ENCODE results near the gene FBXO17. TPM values are rescaled to one million over a fixed set of nuclear protein-coding genes. Genes with fewer than 3 reads are reported as not detected.

FBXO17 gene
- polyA plus RNA-seq, 3 donors from 2014 or later: not detected

DNA sequence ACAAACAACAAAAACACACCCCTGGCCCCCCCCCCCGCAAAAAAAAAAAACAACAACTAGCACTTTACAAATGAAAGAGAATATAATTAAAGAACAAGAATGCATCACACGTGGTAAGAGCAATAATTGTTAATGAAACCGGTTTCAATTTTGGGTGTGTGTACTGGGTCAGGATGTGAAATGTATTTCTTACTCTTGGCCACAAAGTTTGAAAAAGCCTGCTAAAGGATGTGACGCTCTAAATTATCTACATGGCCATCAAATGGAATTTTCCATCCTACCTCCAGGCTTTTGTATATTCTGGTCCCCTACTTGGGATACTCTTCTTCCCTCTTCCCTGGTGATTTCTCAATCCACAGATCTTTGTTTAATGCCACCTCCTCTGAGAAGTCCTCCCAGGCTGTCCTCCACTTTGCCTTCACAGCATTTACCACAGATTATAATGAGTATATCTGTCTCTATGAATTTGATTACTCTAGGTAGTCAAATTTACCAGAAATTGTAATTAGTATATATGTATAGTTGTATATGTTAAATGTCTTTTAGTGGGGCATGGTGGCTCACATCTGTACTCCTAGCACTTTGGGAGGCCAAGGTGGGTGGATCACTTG, 47.0 kb downstream of the FBXO17 start:
- peaks cover 83 to 85% of the 10 kb centered on the region in 2 donors for H3K4me1 Mint-ChIP-seq
- H3K27me3 Mint-ChIP-seq (ENCODE audit: low read depth in 3 of 3): peaks cover 15 to 30% (median 23%) of the 10 kb centered on the region in 3 donors
- H3K27ac Mint-ChIP-seq: peak overlapping the region; percentile 94 to 99 (median 96)
- H3K4me3 Mint-ChIP-seq: peak overlapping the region; percentile 62 to 98 (median 77)
- peak; percentile 74 to 80 (median 80) for DNase-seq
- peaks cover 0 to 14% (median 3%) of the 10 kb centered on the region in 3 donors for H3K36me3 Mint-ChIP-seq
- no peaks in the 10 kb centered on the region for H3K9me3 Mint-ChIP-seq

DNA sequence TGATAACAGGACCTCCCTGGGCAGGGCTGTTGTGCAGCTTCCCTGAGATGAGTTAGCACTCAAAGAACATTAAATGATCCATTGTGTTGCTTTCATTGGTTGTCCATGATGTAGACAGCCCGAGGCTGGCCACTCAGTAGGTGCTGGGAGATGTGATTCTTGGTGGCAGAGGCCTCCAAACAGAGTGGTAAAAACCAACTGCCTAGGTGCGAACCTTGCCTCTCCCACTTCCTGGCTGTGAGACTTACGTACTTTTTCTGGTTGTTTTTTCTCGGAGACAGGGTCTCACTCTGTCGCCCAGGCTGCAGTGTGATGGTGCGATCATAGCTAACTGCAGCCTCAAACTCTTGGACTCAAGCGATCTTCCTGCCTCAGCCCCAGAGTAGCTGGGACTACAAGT, 51.2 kb downstream of the FBXO17 start:
- peaks cover 0 to 16% (median 11%) of the 10 kb centered on the region in 3 donors for H3K36me3 Mint-ChIP-seq
- H3K4me1 Mint-ChIP-seq: peaks cover 60 to 65% of the 10 kb centered on the region in 2 donors

DNA sequence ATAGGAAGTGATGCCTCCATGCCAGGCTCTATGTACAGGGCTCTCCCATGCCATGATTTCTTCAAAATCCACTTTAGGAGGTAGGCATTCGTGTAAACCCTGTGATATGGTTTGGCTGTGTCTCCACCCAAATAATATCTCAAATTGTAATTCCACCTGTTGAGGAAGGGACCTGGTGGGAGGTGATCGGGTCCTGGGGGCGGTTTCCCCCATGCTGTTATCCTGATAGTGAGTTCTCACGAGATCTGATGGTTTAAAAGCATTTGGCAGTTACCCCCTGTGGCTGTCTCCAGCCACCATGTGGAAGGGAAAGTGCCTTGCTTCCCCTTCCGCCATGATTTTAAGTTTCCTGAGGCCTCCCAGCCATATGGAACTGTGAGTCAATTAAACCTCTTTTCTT, 53.1 kb downstream of the FBXO17 start:
- Mint-ChIP-seq H3K27ac (peak overlapping the region in 5 of 6 donors; percentile 49 to 81 (median 62)), H3K27me3 (ENCODE audit: low read depth in 3 of 3) (peaks cover 6 to 9% (median 6%) of the 10 kb centered on the region in 3 donors), H3K4me3 (peak overlapping the region in 1 of 5 donors; percentile 7), H3K9me3 (no peaks in the 10 kb centered on the region), H3K4me1 (peaks cover 41 to 45% of the 10 kb centered on the region in 2 donors), H3K36me3 (peaks cover 0 to 16% (median 14%) of the 10 kb centered on the region in 3 donors)
- no peak for DNase-seq

More for the DNA sequence above, 51.2 kb downstream of the FBXO17 start:
- Mint-ChIP-seq H3K27ac (peak overlapping the region; percentile 95 to 99 (median 97)), H3K9me3 (no peaks in the 10 kb centered on the region), H3K27me3 (ENCODE audit: low read depth in 3 of 3) (peaks cover 6 to 15% (median 13%) of the 10 kb centered on the region in 3 donors), H3K4me3 (peak overlapping the region; percentile 59 to 81 (median 64))
- DNase-seq: peak; percentile 86 to 88 (median 88)

DNA sequence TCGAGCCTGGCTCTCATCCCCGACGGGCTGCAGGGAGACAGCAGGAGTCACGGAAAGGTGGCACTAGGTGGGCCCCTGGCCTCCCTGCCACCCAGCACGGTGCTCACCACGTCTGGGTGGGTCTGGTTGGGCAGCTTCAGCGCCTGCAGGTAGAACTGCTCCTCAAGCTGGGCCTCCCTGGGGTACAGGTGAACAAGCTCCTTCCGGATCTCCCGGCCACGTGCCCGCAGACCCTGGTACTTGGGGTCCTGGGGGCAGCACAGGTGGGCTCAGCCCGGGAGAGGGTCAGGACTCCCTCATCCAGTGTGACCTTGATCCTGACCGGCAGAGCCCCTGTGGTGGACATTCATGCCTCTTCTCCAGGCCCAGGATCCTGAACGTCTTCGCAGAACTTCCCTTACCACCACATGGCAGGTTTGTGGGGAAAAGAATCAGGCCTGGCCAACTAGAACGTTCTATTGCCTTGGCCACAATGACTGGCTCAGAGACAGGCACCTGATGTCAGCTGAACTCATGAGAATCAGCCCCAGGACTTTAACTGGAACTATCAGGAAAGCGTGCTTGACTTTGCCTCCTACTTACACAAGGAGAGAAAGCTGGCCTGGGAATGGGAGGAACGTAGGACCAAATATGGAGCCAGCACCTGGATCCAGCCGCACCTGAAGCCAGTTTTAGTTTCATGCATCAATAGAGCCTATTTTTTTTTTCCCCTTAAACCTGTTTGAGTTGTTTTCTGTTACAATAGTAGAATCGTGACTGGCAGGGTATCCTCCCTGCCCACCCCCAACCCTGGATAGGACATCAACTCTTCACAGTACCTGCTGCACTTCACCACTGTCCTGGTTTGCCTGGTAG, 53.9 kb downstream of the FBXO17 start:
- H3K9me3 Mint-ChIP-seq: no peaks in the 10 kb centered on the region
- peaks cover 5 to 9% (median 6%) of the 10 kb centered on the region in 3 donors for H3K27me3 Mint-ChIP-seq (ENCODE audit: low read depth in 3 of 3)
- peaks cover 0 to 16% (median 14%) of the 10 kb centered on the region in 3 donors for H3K36me3 Mint-ChIP-seq
- DNase-seq: no peak
- peaks cover 33 to 39% of the 10 kb centered on the region in 2 donors for H3K4me1 Mint-ChIP-seq
- peak overlapping the region in 1 of 5 donors; percentile 21 for H3K4me3 Mint-ChIP-seq
- peak overlapping the region in 5 of 6 donors; percentile 58 to 90 (median 65) for H3K27ac Mint-ChIP-seq

DNA sequence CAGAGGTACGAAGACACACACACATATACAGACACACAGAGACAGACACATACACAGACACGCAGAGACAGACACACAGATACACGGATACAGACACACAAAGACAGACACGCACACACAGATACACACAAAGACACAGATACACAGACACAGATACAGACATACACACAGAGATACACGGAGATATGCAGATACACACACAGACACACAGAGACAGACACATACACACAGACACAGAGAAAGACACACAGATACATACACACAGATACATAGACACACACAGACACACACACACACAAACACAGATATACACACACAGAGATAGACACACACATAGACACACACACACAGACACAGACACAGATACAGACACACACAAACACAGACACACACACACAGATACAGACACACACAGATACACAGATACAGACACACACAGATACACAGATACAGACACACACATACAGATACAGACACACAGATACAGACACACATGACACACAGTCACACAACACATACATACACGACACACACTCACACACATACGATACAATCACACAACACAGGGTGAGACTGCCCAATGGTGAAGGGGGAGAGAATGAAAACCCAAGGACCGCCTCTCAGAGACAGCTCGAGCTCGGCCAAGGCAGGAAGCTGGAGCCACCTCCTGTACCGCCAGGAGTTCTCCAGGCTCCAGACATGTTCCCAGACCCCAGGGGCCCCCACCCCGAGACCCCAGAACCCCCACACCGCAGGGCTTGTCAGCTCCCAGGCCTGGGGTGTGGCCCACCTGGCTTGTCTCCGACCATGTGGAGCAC, 54.7 kb downstream of the FBXO17 start:
- Mint-ChIP-seq H3K9me3 (no peaks in the 10 kb centered on the region), H3K4me1 (peaks cover 26 to 30% of the 10 kb centered on the region in 2 donors), H3K27me3 (ENCODE audit: low read depth in 3 of 3) (peaks cover 2 to 8% (median 7%) of the 10 kb centered on the region in 3 donors), H3K36me3 (peaks cover 0 to 16% (median 14%) of the 10 kb centered on the region in 3 donors), H3K27ac (no peak overlapping the region), H3K4me3 (no peak overlapping the region)
- DNase-seq: no peak

DNA sequence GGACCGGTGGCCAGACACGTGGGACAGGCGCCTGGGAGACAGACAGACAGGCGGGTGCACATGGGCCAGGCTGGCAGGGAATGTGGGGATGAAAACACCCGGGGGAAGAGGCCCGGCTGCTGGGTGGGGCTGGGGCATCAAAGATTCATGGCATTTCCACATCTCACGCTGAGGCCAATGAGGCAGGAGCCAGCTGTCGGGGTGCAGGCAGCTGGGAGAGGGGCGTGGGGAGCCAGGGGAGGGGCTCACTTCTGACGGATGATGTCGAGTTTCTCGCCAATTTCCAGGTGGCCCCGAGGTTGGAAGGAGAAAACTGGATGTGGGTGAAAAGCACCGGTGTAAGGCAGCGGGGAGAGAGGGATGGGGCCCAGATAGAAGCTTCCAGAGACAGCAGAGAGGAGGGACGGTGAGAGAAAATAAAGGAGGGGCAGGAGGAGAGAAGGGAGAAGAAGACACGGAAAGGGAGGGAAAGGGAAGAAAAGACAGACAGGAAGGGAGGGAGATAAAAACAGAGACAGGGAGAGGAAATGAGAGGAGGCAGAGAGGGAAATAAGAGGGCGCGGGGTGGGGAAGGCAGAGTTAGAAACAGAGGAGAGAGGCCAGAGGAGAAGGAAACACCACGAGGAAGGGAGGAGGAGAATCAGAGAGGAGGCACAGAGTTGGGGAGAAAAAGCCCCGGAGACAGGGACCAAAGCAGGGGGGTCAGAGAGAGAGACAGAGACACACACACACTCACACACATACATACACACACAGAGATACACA, 55.5 kb downstream of the FBXO17 start:
- H3K9me3 Mint-ChIP-seq: no peaks in the 10 kb centered on the region
- H3K36me3 Mint-ChIP-seq: peaks cover 0 to 16% (median 14%) of the 10 kb centered on the region in 3 donors

DNA sequence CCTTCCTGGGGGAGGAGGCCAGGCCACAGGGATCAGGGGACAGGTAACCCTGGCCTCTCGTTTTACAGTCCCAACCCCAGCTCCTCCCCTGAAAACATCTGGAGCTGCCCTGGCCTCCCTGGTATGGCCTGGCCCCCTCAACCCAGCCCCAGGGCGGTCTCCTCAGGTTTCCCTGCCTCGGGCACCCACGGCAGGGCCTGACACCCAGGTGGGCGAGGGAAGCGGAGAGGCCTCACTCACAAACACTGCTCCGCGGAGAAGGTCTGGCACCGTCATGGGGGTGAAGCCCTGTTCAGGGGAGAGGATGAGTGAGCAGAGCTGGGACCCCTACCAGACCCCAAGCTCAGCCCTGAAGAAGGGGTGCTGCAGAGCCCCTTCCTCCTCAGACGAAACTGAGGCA, 57.0 kb downstream of the FBXO17 start:
- Mint-ChIP-seq H3K27me3 (ENCODE audit: low read depth in 3 of 3) (peaks cover 0 to 4% (median 2%) of the 10 kb centered on the region in 3 donors), H3K36me3 (peaks cover 0 to 19% (median 7%) of the 10 kb centered on the region in 3 donors), H3K4me3 (no peak overlapping the region), H3K27ac (peak overlapping the region in 1 of 6 donors; percentile 21), H3K9me3 (no peaks in the 10 kb centered on the region), H3K4me1 (peaks cover 6 to 10% of the 10 kb centered on the region in 2 donors)
- no peak for DNase-seq

More for the DNA sequence above, 55.5 kb downstream of the FBXO17 start:
- Mint-ChIP-seq H3K27me3 (ENCODE audit: low read depth in 3 of 3) (peaks cover 2 to 8% (median 7%) of the 10 kb centered on the region in 3 donors), H3K4me1 (peaks cover 19 to 22% of the 10 kb centered on the region in 2 donors), H3K4me3 (no peak overlapping the region), H3K27ac (no peak overlapping the region)
- DNase-seq: no peak

DNA sequence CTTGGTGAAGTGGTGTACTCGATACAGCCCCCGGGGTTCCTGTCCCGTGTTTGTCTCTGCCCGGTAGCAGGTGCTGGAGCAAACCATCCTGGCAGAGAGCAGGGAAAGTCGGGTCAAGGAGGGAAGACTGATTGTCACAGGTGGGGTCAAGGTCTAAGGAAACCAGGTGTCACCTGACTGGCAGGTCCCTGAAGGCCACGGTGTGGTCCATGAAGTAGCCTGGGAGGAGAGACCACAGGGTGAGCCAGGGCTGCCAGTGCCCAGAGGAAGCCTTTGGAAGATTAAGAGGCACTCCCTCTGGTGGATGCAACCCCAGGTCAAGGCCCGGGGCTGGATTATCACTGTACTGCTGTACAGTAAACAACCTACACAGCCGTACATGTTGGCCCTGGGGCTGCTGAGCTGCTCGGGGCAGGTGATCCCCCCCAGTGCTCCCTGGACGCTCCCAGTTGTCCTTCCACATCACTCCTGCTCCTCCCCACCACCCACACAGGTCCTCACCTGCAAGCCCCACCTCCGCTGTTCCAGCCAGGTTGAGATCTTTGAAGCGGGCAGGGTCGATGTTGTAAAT, 57.5 kb downstream of the FBXO17 start:
- no peaks in the 10 kb centered on the region for H3K9me3 Mint-ChIP-seq
- no peak overlapping the region for H3K4me3 Mint-ChIP-seq
- no peak for DNase-seq
- peaks cover 8 to 12% of the 10 kb centered on the region in 2 donors for H3K4me1 Mint-ChIP-seq
- peak overlapping the region in 1 of 6 donors; percentile 21 for H3K27ac Mint-ChIP-seq
- H3K27me3 Mint-ChIP-seq (ENCODE audit: low read depth in 3 of 3): peaks cover 0 to 4% (median 2%) of the 10 kb centered on the region in 3 donors
- H3K36me3 Mint-ChIP-seq: peaks cover 0 to 19% (median 7%) of the 10 kb centered on the region in 3 donors

DNA sequence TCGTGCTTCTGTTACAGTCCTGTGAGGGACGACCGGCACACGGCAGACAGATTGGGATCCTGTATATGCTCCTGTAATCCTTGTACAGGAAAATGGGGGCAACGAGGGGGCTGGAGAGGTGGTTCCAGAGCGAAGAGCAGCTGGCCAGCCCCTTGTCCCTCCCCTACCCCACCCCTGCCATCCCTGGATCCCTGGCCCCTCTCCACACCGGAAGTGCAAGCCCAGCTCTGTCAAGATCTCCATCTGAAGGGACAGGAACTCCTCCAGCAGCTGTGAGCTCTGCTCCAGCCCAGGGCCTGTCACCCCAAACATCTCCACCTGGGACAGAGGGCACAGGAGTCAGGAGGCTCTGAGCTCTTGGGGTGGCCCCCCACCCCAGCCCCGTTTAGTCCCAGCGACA, 58.0 kb downstream of the FBXO17 start:
- no peak overlapping the region for H3K27ac Mint-ChIP-seq
- no peaks in the 10 kb centered on the region for H3K9me3 Mint-ChIP-seq
- DNase-seq: no peak
- H3K4me3 Mint-ChIP-seq: no peak overlapping the region
- peaks cover 13 to 17% of the 10 kb centered on the region in 2 donors for H3K4me1 Mint-ChIP-seq
- peaks cover 0 to 18% (median 7%) of the 10 kb centered on the region in 3 donors for H3K36me3 Mint-ChIP-seq
- H3K27me3 Mint-ChIP-seq (ENCODE audit: low read depth in 3 of 3): peaks cover 0 to 4% (median 4%) of the 10 kb centered on the region in 3 donors

DNA sequence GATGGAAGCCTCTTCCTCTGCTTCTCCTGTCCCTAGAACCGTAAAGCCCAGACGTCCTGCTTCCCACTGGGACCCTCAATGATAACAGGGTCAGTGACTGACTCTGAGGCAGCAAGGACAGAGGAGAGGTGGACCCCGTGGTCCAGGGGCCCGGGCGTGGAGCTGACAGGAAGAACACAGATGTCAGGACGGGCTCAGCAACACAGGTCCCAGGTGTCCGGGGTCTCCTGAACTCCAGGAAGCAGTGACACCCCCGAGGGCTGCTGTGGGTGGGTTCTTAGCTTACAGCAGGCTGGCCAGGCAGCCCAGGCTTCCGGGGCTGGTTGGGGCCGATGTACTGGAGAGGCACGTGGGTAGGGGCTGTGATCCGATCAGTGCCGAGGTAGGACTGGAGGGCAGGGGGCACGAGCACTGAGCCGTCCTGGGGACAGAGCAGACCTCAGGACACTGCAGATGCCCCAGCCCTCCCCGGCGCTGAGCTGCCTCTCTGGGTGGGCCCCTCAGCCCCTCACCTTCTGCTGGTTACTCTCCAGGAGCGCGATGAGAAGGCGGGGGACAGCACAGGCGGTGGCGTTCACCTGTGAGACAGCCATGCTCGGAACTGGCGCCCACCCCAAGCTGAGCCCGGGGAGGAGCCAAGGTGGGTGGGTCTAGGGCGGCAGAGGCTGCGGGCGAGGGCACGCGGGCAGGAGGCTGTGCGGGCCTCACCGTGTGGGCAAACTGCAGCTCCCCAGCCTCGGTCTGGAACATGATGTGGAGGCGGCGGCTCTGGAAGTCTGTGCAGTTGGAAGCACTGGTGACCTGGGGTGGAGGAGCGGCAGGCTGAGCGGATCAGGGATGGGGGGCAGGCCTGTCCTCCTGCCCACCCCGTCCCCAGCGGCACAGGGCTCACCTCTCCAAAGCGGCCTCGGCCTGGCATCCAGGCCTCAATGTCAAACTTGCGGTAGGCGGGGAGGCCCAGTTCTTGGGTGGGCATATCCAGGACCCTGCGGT, 59.9 kb downstream of the FBXO17 start:
- DNase-seq: no peak
- H3K4me3 Mint-ChIP-seq: no peak overlapping the region
- H3K27me3 Mint-ChIP-seq (ENCODE audit: low read depth in 3 of 3): peaks cover 0 to 4% (median 2%) of the 10 kb centered on the region in 3 donors
- no peaks in the 10 kb centered on the region for H3K9me3 Mint-ChIP-seq
- H3K36me3 Mint-ChIP-seq: peaks cover 0 to 12% (median 0%) of the 10 kb centered on the region in 3 donors
- no peak overlapping the region for H3K27ac Mint-ChIP-seq
- peaks cover 9 to 13% of the 10 kb centered on the region in 2 donors for H3K4me1 Mint-ChIP-seq

DNA sequence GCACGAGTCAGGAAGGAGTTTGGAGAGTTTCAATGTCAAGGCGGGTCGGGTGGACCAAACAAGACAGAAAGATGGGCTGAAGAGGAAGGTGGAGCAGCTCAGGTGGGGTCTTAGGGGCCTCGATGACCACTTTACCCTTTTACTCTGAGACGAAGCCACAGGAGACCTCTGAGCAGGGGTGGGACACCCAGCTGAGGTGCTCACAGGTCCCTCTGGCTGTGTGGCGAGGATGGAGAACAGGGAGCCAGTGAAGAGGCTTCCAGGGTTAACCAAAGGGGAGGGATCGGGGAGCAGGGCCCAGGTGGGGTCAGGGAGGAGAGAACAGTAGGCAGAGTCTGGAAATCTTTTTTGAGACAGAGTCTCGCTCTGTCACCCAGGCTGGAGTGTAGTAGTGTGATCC, 61.6 kb downstream of the FBXO17 start:
- H3K9me3 Mint-ChIP-seq: no peaks in the 10 kb centered on the region
- peaks cover 13 to 24% of the 10 kb centered on the region in 2 donors for H3K4me1 Mint-ChIP-seq
- no peak overlapping the region for H3K4me3 Mint-ChIP-seq
- DNase-seq: no peak
- H3K36me3 Mint-ChIP-seq: peaks cover 0 to 10% (median 3%) of the 10 kb centered on the region in 3 donors
- H3K27me3 Mint-ChIP-seq (ENCODE audit: low read depth in 3 of 3): peaks cover 2 to 4% (median 2%) of the 10 kb centered on the region in 3 donors
- peak overlapping the region in 2 of 6 donors; percentile 16 to 37 for H3K27ac Mint-ChIP-seq
